GM12872 (cell line): Measurements from ENCODE around the gene TRMT44.

Source experiments
- TF ChIP-seq, protein P1 (sequence below): IDR thresholded peaks from 3 replicates; pipeline ENCODE4 v1.5.1; 2011; ENCODE audit warnings: low read depth, mild to moderate bottlenecking, low read length, moderate library complexity; ENCODE audit not compliant: insufficient read depth

Gene TRMT44

GRCh38 chr4:8395504-8396296 lies 44.9 kb upstream of the TRMT44 start:
- TF ChIP-seq, protein P1, sequence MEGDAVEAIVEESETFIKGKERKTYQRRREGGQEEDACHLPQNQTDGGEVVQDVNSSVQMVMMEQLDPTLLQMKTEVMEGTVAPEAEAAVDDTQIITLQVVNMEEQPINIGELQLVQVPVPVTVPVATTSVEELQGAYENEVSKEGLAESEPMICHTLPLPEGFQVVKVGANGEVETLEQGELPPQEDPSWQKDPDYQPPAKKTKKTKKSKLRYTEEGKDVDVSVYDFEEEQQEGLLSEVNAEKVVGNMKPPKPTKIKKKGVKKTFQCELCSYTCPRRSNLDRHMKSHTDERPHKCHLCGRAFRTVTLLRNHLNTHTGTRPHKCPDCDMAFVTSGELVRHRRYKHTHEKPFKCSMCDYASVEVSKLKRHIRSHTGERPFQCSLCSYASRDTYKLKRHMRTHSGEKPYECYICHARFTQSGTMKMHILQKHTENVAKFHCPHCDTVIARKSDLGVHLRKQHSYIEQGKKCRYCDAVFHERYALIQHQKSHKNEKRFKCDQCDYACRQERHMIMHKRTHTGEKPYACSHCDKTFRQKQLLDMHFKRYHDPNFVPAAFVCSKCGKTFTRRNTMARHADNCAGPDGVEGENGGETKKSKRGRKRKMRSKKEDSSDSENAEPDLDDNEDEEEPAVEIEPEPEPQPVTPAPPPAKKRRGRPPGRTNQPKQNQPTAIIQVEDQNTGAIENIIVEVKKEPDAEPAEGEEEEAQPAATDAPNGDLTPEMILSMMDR = no peak

DNA sequence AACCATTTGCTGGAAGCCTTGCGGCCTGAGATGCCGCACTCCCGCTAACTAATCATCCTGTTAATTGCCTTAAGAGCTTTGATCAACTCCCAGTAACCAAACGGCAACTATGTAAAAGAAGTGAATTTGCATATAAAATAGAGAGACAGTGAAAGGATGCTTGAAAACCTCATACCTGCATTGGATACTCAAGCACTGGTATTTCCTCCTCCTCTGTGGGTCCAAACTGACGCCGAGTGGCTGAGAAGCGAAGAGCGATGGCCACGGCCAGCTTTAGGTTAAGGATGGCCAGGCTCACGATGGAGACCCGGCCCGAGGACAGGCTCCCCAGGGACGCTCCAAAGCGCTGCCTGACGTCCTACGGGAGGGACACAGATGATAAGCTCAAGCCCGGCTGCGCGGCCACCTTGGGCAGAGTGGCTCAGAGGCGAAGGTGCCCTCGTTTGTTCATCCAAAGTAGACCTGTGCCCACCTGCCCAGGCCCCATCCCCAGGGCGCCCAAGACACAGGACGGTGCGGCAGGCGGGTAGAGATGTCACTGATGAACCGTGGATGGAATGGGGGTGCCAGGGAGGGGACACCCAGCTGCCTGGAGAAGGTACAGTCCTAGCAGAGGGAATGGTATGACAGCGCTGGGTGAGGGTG lies 43.7 kb upstream of the TRMT44 start:
- TF ChIP-seq, protein P1 = no peak

DNA sequence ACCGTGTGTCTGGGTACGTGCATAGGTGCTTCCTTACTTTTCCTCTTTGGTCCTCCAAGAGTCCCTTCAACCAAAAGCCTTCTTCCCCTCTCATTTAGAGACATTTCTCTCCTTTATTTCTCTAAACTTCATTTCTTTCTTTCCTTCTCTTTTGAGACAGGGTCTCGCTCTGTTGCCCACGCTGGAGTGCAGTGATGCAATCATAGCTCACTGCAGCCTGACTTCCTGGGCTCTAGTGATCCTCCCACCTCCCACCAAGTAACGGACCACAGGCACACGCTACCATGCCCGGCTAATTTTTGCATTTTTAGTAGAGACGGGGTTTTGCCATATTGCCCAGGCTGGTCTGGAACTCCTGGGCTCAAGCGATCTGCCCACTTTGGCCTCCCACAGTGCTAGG lies 42.2 kb upstream of the TRMT44 start:
- TF ChIP-seq, protein P1 = no peak

GRCh38 chr4:8399298-8399697 lies 41.3 kb upstream of the TRMT44 start:
- TF ChIP-seq, protein P1 = no peak

GRCh38 chr4:8400632-8401325 lies 39.8 kb upstream of the TRMT44 start:
- TF ChIP-seq, protein P1 = no peak

DNA sequence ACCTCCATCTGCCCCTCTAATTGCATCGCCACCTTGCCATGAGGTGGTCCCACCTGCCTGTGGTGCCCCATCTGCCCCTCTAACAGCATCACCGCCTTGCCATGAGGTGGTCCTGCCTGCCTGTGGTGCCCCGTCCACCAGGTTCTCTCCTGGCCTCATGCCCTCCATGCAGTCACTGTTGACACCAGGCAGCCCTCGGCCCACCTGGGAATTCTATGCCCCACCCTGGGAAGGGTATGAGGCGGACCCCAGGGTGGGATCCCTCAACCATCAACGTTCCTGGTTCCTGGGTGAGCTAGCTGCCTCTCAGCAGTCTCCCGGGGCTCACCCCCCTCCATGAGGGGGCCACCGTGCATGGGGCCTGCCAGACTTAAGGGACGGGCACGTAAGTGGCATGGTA lies 38.9 kb upstream of the TRMT44 start:
- TF ChIP-seq, protein P1 = no peak

- TF ChIP-seq, protein P1 = no peak
Observed at GRCh38 chr4:8402181-8402597, 38.4 kb upstream of the TRMT44 start.
